Right lobe of liver (tissue), 4 donors: ENCODE data around the gene FAM240B.

Source experiments
- POLR2A ChIP-seq: fragments of 450-650 bp; IDR thresholded peaks from one replicate; pipeline ENCODE4 v1.6.1; 2017; ENCODE audit warnings: antibody characterized with exemption, mild to moderate bottlenecking
- TF ChIP-seq, protein P1 (sequence below), 4 donors: fragments of 200-600 bp in 3 of 4; fragments of 450-650 bp in 1 of 4; IDR thresholded peaks; one replicate each; pipeline versions ENCODE4 v1.5.1 to v1.8.0; 2016 to 2022; ENCODE audit warnings: antibody characterized with exemption in 4 of 4, mild to moderate bottlenecking in 2 of 4
- donor health status: DM: no; HTN: no; CAD: no.
- donor health status: DM: no; HTN: no; CAD: no.
- donor health status: DM: no; HTN: yes; CAD: no.

- TF ChIP-seq, protein P1, sequence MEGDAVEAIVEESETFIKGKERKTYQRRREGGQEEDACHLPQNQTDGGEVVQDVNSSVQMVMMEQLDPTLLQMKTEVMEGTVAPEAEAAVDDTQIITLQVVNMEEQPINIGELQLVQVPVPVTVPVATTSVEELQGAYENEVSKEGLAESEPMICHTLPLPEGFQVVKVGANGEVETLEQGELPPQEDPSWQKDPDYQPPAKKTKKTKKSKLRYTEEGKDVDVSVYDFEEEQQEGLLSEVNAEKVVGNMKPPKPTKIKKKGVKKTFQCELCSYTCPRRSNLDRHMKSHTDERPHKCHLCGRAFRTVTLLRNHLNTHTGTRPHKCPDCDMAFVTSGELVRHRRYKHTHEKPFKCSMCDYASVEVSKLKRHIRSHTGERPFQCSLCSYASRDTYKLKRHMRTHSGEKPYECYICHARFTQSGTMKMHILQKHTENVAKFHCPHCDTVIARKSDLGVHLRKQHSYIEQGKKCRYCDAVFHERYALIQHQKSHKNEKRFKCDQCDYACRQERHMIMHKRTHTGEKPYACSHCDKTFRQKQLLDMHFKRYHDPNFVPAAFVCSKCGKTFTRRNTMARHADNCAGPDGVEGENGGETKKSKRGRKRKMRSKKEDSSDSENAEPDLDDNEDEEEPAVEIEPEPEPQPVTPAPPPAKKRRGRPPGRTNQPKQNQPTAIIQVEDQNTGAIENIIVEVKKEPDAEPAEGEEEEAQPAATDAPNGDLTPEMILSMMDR (IDR thresholded peaks at IDR 0.05) = no peak
- no peak for TF ChIP-seq POLR2A
Observed at GRCh38 chr9:38650564-38650963, 69.4 kb downstream of the FAM240B start.
